ENCODE results near the gene FBXL22. TPM values are rescaled to one million over a fixed set of nuclear protein-coding genes. Genes with fewer than 3 reads are reported as not detected.

FBXL22 gene
- total and polyA plus RNA-seq, 2 experiments from 2014 or later = 0.26 TPM; not detected in 1

GRCh38 chr15:63628123-63628822 is 31.1 kb downstream of the FBXL22 start:
- no peak overlapping the region for H3K4me3 ChIP-seq
- H3K9me3 Mint-ChIP-seq = no peaks in the 10 kb centered on the region
- H3K4me3 Mint-ChIP-seq = no peak overlapping the region
- DNase-seq (ENCODE audit: low spot score) (no peak), ATAC-seq (no peak)
- no peaks in the 10 kb centered on the region for H3F3A ChIP-seq (replicated peaks; ENCODE audit: low read depth)
- H3K27ac ChIP-seq (ENCODE audit: low read depth) = no peak overlapping the region
- H3K9me2 ChIP-seq (ENCODE audit: insufficient read depth) = no peaks in the 10 kb centered on the region
- no peaks in the 10 kb centered on the region for H3K27me3 Mint-ChIP-seq (ENCODE audit: insufficient read depth, low read depth, poor library complexity)
- H3K4me1 ChIP-seq (ENCODE audit: insufficient read depth) = no peaks in the 10 kb centered on the region
- peaks cover 19% of the 10 kb centered on the region; the same call in 2 of the 3 replicates for H3K36me3 Mint-ChIP-seq (ENCODE audit: low read depth)
- H2AFZ ChIP-seq = no peak overlapping the region
- H4K20me1 ChIP-seq (replicated peaks; ENCODE audit: insufficient read depth) = no peaks in the 10 kb centered on the region
- no peaks in the 10 kb centered on the region for H3K79me2 ChIP-seq (replicated peaks; ENCODE audit: insufficient read depth)
- TF ChIP-seq ZNF114 (CRISPR knock-in tag; IDR thresholded peaks at IDR 0.05) (no peak), EZH2 (IDR thresholded peaks at IDR 0.05; ENCODE audit: low read depth, unreplicated experiment) (no peak), POLR2AphosphoS5 (IDR thresholded peaks at IDR 0.05; ENCODE audit: low read depth) (no peak), CREB1 (CRISPR knock-in tag; IDR thresholded peaks at IDR 0.05; ENCODE audit: low read depth) (no peak), JUNB (IDR thresholded peaks at IDR 0.05; ENCODE audit: unreplicated experiment) (no peak), REST (IDR thresholded peaks at IDR 0.05; ENCODE audit: unreplicated experiment) (no peak)
- TF ChIP-seq, protein P1, sequence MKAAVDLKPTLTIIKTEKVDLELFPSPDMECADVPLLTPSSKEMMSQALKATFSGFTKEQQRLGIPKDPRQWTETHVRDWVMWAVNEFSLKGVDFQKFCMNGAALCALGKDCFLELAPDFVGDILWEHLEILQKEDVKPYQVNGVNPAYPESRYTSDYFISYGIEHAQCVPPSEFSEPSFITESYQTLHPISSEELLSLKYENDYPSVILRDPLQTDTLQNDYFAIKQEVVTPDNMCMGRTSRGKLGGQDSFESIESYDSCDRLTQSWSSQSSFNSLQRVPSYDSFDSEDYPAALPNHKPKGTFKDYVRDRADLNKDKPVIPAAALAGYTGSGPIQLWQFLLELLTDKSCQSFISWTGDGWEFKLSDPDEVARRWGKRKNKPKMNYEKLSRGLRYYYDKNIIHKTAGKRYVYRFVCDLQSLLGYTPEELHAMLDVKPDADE (IDR thresholded peaks at IDR 0.05) = no peak
- TF ChIP-seq, protein P2, sequence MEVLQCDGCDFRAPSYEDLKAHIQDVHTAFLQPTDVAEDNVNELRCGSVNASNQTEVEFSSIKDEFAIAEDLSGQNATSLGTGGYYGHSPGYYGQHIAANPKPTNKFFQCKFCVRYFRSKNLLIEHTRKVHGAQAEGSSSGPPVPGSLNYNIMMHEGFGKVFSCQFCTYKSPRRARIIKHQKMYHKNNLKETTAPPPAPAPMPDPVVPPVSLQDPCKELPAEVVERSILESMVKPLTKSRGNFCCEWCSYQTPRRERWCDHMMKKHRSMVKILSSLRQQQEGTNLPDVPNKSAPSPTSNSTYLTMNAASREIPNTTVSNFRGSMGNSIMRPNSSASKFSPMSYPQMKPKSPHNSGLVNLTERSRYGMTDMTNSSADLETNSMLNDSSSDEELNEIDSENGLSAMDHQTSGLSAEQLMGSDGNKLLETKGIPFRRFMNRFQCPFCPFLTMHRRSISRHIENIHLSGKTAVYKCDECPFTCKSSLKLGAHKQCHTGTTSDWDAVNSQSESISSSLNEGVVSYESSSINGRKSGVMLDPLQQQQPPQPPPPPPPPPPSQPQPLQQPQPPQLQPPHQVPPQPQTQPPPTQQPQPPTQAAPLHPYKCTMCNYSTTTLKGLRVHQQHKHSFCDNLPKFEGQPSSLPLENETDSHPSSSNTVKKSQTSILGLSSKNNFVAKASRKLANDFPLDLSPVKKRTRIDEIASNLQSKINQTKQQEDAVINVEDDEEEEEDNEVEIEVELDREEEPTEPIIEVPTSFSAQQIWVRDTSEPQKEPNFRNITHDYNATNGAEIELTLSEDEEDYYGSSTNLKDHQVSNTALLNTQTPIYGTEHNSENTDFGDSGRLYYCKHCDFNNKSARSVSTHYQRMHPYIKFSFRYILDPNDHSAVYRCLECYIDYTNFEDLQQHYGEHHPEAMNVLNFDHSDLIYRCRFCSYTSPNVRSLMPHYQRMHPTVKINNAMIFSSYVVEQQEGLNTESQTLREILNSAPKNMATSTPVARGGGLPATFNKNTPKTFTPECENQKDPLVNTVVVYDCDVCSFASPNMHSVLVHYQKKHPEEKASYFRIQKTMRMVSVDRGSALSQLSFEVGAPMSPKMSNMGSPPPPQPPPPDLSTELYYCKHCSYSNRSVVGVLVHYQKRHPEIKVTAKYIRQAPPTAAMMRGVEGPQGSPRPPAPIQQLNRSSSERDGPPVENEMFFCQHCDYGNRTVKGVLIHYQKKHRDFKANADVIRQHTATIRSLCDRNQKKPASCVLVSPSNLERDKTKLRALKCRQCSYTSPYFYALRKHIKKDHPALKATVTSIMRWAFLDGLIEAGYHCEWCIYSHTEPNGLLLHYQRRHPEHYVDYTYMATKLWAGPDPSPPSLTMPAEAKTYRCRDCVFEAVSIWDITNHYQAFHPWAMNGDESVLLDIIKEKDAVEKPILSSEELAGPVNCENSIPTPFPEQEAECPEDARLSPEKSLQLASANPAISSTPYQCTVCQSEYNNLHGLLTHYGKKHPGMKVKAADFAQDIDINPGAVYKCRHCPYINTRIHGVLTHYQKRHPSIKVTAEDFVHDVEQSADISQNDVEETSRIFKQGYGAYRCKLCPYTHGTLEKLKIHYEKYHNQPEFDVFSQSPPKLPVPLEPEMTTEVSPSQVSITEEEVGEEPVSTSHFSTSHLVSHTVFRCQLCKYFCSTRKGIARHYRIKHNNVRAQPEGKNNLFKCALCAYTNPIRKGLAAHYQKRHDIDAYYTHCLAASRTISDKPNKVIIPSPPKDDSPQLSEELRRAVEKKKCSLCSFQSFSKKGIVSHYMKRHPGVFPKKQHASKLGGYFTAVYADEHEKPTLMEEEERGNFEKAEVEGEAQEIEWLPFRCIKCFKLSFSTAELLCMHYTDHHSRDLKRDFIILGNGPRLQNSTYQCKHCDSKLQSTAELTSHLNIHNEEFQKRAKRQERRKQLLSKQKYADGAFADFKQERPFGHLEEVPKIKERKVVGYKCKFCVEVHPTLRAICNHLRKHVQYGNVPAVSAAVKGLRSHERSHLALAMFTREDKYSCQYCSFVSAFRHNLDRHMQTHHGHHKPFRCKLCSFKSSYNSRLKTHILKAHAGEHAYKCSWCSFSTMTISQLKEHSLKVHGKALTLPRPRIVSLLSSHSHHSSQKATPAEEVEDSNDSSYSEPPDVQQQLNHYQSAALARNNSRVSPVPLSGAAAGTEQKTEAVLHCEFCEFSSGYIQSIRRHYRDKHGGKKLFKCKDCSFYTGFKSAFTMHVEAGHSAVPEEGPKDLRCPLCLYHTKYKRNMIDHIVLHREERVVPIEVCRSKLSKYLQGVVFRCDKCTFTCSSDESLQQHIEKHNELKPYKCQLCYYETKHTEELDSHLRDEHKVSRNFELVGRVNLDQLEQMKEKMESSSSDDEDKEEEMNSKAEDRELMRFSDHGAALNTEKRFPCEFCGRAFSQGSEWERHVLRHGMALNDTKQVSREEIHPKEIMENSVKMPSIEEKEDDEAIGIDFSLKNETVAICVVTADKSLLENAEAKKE (CRISPR knock-in tag; IDR thresholded peaks at IDR 0.05) = no peak
- TF ChIP-seq, protein P3, sequence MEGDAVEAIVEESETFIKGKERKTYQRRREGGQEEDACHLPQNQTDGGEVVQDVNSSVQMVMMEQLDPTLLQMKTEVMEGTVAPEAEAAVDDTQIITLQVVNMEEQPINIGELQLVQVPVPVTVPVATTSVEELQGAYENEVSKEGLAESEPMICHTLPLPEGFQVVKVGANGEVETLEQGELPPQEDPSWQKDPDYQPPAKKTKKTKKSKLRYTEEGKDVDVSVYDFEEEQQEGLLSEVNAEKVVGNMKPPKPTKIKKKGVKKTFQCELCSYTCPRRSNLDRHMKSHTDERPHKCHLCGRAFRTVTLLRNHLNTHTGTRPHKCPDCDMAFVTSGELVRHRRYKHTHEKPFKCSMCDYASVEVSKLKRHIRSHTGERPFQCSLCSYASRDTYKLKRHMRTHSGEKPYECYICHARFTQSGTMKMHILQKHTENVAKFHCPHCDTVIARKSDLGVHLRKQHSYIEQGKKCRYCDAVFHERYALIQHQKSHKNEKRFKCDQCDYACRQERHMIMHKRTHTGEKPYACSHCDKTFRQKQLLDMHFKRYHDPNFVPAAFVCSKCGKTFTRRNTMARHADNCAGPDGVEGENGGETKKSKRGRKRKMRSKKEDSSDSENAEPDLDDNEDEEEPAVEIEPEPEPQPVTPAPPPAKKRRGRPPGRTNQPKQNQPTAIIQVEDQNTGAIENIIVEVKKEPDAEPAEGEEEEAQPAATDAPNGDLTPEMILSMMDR (conservative IDR thresholded peaks at IDR 0.05; ENCODE audit: low read depth in 2 of 2) = no peak
- no peak overlapping the region for H3K4me2 ChIP-seq
- no peaks in the 10 kb centered on the region for H3K4me1 Mint-ChIP-seq
- H3K27ac Mint-ChIP-seq = no peak overlapping the region
- H3K27me3 ChIP-seq (ENCODE audit: insufficient read depth) = no peaks in the 10 kb centered on the region
- peaks cover 7% of the 10 kb centered on the region; the same call in 1 of the 2 replicates for H3K36me3 ChIP-seq (ENCODE audit: insufficient read depth)

Data from GM23338 (cell line).